Astrocyte of the spinal cord (primary cell): ENCODE data around the gene SYNDIG1.
A peak's percentile ranks its signal among the peaks of the same experiment; 100 is the strongest.

ENCODE experiments used
- DNase-seq: peaks from one replicate; pipeline ENCODE4 v3.0.0; 2011; ENCODE audit warnings: low read depth, low spot score
- H3K4me3 ChIP-seq: 2 replicates; pipeline ENCODE4 v1.5.1; 2011; ENCODE audit warnings: low read depth, mild to moderate bottlenecking, low read length, moderate library complexity
- in situ Hi-C: cut with HindIII; loops from 2 replicates; pipeline ENCODE4 v1.10.0; 2017; ENCODE audit warnings: low sequenced_read_pairs
- TF ChIP-seq, protein P1 (sequence below): IDR thresholded peaks from 2 replicates; pipeline ENCODE4 v1.5.1; 2012; ENCODE audit warnings: low read depth, mild to moderate bottlenecking, low read length, inconsistent platforms

SYNDIG1 gene

DNA sequence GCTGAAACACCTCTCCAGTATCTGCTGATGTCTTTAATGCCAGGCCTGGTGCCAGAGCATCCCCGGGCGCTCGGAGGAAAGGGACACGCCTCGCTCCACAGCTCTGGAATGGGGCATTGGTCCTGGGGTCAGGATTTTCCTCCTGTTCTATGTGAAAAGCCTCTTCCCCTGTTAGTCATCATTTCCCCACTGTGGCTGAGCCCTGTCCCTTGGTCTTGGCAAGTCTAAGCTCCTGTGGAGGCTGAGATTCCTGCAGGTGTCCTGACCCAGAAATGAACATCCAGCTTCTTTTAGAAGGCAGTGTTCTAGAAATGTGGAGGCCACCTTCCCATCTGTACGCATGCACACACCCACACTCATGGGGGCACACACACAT, 19.4 kb downstream of the SYNDIG1 start:
- DNase-seq = no peak
- no peak overlapping the region for H3K4me3 ChIP-seq
- TF ChIP-seq, protein P1, sequence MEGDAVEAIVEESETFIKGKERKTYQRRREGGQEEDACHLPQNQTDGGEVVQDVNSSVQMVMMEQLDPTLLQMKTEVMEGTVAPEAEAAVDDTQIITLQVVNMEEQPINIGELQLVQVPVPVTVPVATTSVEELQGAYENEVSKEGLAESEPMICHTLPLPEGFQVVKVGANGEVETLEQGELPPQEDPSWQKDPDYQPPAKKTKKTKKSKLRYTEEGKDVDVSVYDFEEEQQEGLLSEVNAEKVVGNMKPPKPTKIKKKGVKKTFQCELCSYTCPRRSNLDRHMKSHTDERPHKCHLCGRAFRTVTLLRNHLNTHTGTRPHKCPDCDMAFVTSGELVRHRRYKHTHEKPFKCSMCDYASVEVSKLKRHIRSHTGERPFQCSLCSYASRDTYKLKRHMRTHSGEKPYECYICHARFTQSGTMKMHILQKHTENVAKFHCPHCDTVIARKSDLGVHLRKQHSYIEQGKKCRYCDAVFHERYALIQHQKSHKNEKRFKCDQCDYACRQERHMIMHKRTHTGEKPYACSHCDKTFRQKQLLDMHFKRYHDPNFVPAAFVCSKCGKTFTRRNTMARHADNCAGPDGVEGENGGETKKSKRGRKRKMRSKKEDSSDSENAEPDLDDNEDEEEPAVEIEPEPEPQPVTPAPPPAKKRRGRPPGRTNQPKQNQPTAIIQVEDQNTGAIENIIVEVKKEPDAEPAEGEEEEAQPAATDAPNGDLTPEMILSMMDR = no peak
- in situ Hi-C loops = no loop called here

DNA sequence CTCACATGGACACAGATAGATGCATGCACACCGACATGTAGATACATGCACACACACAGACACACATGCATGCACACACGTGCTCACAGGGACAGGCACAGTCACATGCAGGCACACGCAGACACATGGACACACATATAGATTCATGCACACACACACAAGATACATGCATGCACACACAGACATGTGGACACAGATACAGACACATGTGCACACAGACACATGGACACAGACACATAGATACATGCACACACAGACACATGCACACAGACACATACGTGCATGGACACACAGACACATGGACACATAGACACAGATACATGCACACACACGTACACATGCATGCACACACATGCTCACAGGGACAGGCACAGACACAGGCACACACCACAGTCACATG, 19.8 kb downstream of the SYNDIG1 start:
- in situ Hi-C loops = no loop called here
- no peak for DNase-seq
- H3K4me3 ChIP-seq = no peak overlapping the region
- TF ChIP-seq, protein P1 = no peak

DNA sequence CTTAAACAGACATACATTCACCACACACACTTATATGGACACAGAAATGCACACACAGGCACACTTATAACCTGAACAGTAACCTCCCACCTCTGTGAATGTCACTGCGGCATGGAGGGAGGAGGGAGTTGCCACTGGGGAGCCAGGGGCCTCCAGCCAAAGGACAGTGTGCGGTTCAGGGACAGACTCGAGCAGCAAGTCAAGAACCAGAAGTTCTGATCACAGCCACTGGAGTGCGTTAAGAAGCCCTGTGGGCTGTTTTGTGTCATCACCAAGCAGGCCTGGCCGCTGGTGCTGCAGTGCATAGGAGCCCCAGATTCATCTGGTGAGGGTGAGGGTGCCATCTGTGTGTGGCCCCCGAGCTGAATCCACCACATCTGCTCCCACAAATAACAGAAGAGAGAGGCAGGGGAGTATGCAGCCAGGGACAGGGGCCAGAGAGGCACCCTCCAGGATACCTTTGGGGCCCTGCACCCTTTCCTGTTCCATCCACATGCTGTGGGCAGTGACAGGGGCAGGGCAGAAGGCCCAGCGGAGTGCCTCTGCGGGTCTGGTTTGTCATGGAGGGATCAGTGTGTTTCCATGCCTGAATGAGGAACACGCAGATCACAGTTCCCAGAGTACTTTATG, 20.3 kb downstream of the SYNDIG1 start:
- DNase-seq = no peak
- in situ Hi-C loops = no loop called here
- H3K4me3 ChIP-seq = no peak overlapping the region
- TF ChIP-seq, protein P1 = no peak

DNA sequence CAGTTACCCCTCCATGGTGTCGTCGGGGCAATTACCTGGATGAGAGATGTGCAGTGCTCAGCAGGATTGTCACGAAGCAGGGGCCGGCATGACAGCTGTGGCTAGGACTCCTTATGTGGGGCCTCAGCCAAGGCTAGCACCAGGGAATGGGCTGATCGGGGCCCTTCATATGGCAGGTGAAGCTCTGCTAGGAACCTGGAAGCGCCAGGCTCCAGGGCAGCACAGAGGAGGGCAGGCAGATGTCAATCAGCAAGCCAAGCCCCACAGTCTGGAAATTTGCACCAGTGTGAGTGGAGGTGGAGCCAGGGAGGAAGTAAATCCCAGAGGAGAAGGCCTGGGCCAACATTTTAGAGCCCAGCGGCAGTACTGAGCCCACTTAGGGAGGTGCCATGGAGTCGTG, 21.2 kb downstream of the SYNDIG1 start:
- no peak overlapping the region for H3K4me3 ChIP-seq
- in situ Hi-C loops = no loop called here
- TF ChIP-seq, protein P1 = no peak
- no peak for DNase-seq

DNA sequence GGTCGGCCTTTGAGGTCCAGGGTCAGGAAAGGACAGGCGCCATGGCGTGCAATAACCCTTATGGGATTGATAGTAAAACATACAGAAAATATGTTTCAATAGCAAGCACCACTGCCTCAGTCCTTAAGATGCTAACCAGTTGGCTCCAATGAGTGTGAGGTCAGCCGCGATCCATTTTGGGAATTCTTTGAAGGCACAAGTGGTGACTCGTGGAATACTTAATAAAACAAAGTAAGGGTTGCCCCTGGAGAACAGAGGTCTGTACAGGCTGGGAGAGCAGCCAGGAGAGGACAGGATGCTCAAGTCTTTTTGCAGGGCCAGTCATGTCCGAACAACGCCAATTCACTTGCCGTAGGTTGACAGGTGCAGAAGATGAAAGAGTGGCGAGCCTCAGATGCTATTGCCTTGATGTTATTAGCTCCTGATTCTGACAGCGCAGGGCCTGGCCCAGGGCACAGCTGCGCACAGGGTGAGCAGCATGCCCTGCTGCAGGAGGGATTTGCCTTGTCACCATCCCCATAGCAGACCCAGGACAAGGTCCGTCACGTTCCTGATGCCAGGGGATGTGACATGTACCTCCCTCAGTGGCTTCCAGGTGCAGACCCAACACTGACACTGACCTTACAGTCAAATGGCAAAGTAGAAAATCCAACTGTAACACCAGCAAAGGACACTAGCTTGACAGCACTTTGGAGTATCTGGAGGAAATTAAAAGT, 21.8 kb downstream of the SYNDIG1 start:
- DNase-seq = peak; percentile 21
- H3K4me3 ChIP-seq = no peak overlapping the region
- in situ Hi-C loops = no loop called here
- TF ChIP-seq, protein P1 = no peak

DNA sequence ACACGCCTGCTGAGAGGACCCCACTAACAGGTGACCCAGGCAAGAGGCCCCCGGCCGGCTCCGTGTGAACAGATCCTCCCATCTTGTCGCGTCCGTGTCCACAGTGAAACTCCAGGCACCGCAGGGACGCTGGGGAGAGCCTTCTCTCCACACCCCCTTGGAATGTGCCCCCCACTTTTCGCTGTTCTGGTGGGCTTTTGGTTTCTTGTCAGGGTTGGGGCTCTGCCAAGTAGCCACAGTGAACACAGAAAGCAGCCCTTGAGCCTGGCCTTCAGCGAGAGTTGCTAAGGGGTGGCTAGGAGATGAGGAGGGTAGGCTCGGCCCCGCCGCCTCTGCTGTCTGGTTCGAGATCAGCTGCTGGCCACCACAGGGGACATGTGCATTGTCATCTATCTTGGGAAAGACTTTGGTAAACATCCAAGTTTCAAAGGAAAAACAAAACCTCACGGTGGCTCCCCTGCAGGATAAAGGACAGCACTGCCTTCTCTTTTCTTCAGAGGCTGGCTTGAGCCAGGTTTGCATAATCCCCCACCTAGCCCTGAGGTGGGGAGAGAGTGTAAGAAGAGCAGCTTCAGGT, 22.7 kb downstream of the SYNDIG1 start:
- in situ Hi-C loops = no loop called here
- no peak overlapping the region for H3K4me3 ChIP-seq
- TF ChIP-seq, protein P1 = no peak
- DNase-seq = no peak
